Esophagus squamous epithelium (tissue), 4 donors: ENCODE data around the gene NPLOC4.

Source experiments
- CTCF ChIP-seq, 6 experiments: fragments of 450-650 bp in 4 of 6; fragments of 200-600 bp in 2 of 6; sonication (generic) in 2 of 6; IDR thresholded peaks; one replicate each; pipeline ENCODE4 v1.5.1; 2016 to 2019; ENCODE audit warnings: antibody characterized with exemption in 6 of 6, mild to moderate bottlenecking in 4 of 6, moderate library complexity in 4 of 6
- POLR2A ChIP-seq, 4 donors: fragments of 450-650 bp; IDR thresholded peaks; one replicate each; pipeline ENCODE4 v1.6.1; 2017; ENCODE audit warnings: antibody characterized with exemption in 4 of 4, mild to moderate bottlenecking in 4 of 4, moderate library complexity in 3 of 4

GRCh38 chr17:81561494-81561885 is 75.4 kb downstream of the NPLOC4 start:
- TF ChIP-seq POLR2A (IDR thresholded peaks at IDR 0.05) (no peak), CTCF (IDR thresholded peaks at IDR 0.05) (no peak)
